Renal cortical epithelial cell (primary cell): ENCODE results near the gene ASAP3. TPM values are rescaled to one million over a fixed set of nuclear protein-coding genes. Genes with fewer than 3 reads are reported as not detected.
A peak's percentile ranks its signal among the peaks of the same experiment; 100 is the strongest.
"Not testable (repeated sequence)": the region's sequence is repeated elsewhere in the genome, so short reads cannot be mapped to it uniquely, and the experiment has no call there.

Experiments used
- DNase-seq: peaks from one replicate; pipeline ENCODE4 v3.0.0-alpha.2; 2011; ENCODE audit warnings: low read depth
- total RNA-seq: library from RNA; depleted of rRNA; stranded (reverse); fragments of >200 nt; gene quantifications from 2 replicates; pipeline ENCODE4 v1.2.3, GENCODE V29; 2014

Gene ASAP3
- total RNA-seq, 1 donor from 2014 or later, result 41.3 TPM

GRCh38 chr1:23514111-23514679 lies 30.2 kb upstream of the ASAP3 start:
- no peak for DNase-seq

GRCh38 chr1:23509896-23510295 lies 25.9 kb upstream of the ASAP3 start:
- DNase-seq, result no peak

GRCh38 chr1:23506376-23507107 lies 22.6 kb upstream of the ASAP3 start:
- DNase-seq, result no peak

- no peak for DNase-seq
Measured at GRCh38 chr1:23505851-23506250, 21.9 kb upstream of the ASAP3 start.

GRCh38 chr1:23504156-23504555 lies 20.2 kb upstream of the ASAP3 start:
- DNase-seq, result not testable (repeated sequence)

- no peak for DNase-seq
Measured at GRCh38 chr1:23502951-23503350, 19.0 kb upstream of the ASAP3 start.

GRCh38 chr1:23500466-23500865 lies 16.5 kb upstream of the ASAP3 start:
- DNase-seq, result no peak

GRCh38 chr1:23497777-23498439 lies 13.9 kb upstream of the ASAP3 start:
- no peak for DNase-seq

- DNase-seq, result no peak
Measured at GRCh38 chr1:23496490-23497181, 12.7 kb upstream of the ASAP3 start.

GRCh38 chr1:23494836-23495235 lies 10.9 kb upstream of the ASAP3 start:
- not testable (repeated sequence) for DNase-seq

- DNase-seq, result not testable (repeated sequence)
Measured at GRCh38 chr1:23492776-23493175, 8.8 kb upstream of the ASAP3 start.

- no peak for DNase-seq
Measured at GRCh38 chr1:23492132-23492720, 8.2 kb upstream of the ASAP3 start.

GRCh38 chr1:23489842-23490241 lies 5.9 kb upstream of the ASAP3 start:
- no peak for DNase-seq

GRCh38 chr1:23485002-23485332 lies 988 bp upstream of the ASAP3 start:
- DNase-seq, result no peak

- DNase-seq, result peak; percentile 73
Measured at GRCh38 chr1:23484253-23485001, 448 bp upstream of the ASAP3 start.

- DNase-seq, result no peak
Measured at GRCh38 chr1:23481904-23482303, 2.1 kb downstream of the ASAP3 start.

- no peak for DNase-seq
Measured at GRCh38 chr1:23481026-23481597, 2.9 kb downstream of the ASAP3 start.

GRCh38 chr1:23480187-23481025 lies 3.6 kb downstream of the ASAP3 start:
- DNase-seq, result no peak

GRCh38 chr1:23479666-23479941 lies 4.4 kb downstream of the ASAP3 start:
- DNase-seq, result no peak

GRCh38 chr1:23478896-23479665 lies 4.9 kb downstream of the ASAP3 start:
- peak; percentile 91 for DNase-seq
